OCI-LY1 (cell line): ENCODE measurements around the gene STARD3NL.

ENCODE experiments used
- CTCF ChIP-seq: fragments of 200-600 bp; sonication (generic), shearing (Covaris generic); IDR thresholded peaks from 2 replicates; pipeline ENCODE4 v1.5.1; 2017; ENCODE audit warnings: mild to moderate bottlenecking, antibody characterized with exemption, low read length, moderate library complexity, mixed read lengths
- EZH2 ChIP-seq: fragments of 200-600 bp; sonication (generic), shearing (Covaris generic); IDR thresholded peaks from 2 replicates; pipeline ENCODE4 v1.8.0; 2017; ENCODE audit warnings: borderline replicate concordance, mixed run types, mild to moderate bottlenecking, antibody characterized with exemption, low read length, moderate library complexity, mixed read lengths

GRCh38 chr7:38153515-38153914, 24.5 kb upstream of the STARD3NL start:
- no peak for TF ChIP-seq CTCF
- TF ChIP-seq EZH2: no peak
